Omental fat pad (tissue), 4 donors: Measurements from ENCODE around the gene AGTR1. TPM values are rescaled to one million over a fixed set of nuclear protein-coding genes. Genes with fewer than 3 reads are reported as not detected.

ENCODE experiments used
- ATAC-seq: fragments of 150-250 bp; one replicate; pipeline ENCODE4 v1.9.1; 2016; ENCODE audit warnings: mild to moderate bottlenecking, moderate library complexity; ENCODE audit not compliant: low FRiP score
- DNase-seq: peaks from one replicate; pipeline ENCODE4 v3.0.0-alpha.2; 2019; ENCODE audit warnings: low spot score
- CTCF ChIP-seq, 3 donors: fragments of 450-650 bp; IDR thresholded peaks; one replicate each; pipeline ENCODE4 v1.5.1; 2016 to 2017; ENCODE audit warnings: antibody characterized with exemption in 3 of 3, mild to moderate bottlenecking in 3 of 3, moderate library complexity in 2 of 3
- small RNA-seq: library from RNA; depleted of rRNA; stranded (forward); fragments of <200 nt; gene quantifications from one replicate; pipeline ENCODE3, GENCODE V24; 2016
- total RNA-seq, 4 donors: library from RNA; depleted of rRNA; stranded (reverse); fragments of >200 nt; gene quantifications; one replicate each; pipeline ENCODE4 v1.1.0, GENCODE V29; 2016

AGTR1 gene
- total RNA-seq, 4 donors from 2014 or later, result 10.3 to 163 (median 47.1) TPM

GRCh38 chr3:148790370-148790769 is 92.7 kb downstream of the AGTR1 start:
- TF ChIP-seq CTCF (IDR thresholded peaks at IDR 0.05), result no peak
- no peak for ATAC-seq

GRCh38 chr3:148790851-148791735 is 93.4 kb downstream of the AGTR1 start:
- ATAC-seq, result no peak
- no peak for DNase-seq
- TF ChIP-seq CTCF (IDR thresholded peaks at IDR 0.05), result no peak

More at GRCh38 chr3:148790370-148790769, 92.7 kb downstream of the AGTR1 start:
- no peak for DNase-seq

- no peak for ATAC-seq
- DNase-seq, result no peak
- TF ChIP-seq CTCF (IDR thresholded peaks at IDR 0.05), result no peak
These were observed 94.2 kb downstream of the AGTR1 start for GRCh38 chr3:148791920-148792319.

GRCh38 chr3:148792516-148792915 is 94.8 kb downstream of the AGTR1 start:
- DNase-seq, result no peak

More at GRCh38 chr3:148792516-148792915, 94.8 kb downstream of the AGTR1 start:
- no peak for ATAC-seq
- no peak for TF ChIP-seq CTCF (IDR thresholded peaks at IDR 0.05)

Small RNA genes lying within 50 kb of the gene (small RNA-seq; reads per million reads assigned to genes)
- not detected for gene RPL38P1

Other genes starting within 250 kb of the AGTR1 start
- gene CPB1, start 129.9 kb downstream of the AGTR1 start, total RNA-seq, result 10 to 100 TPM in 1 of 4 donors, 1 to 10 TPM in 2, under 1 TPM in 1; 0.72 to 38.9 (median 4.2) TPM
- 10 to 100 TPM in 3 of 4 donors, 1 to 10 TPM in 1; 4.8 to 21.5 (median 14.4) TPM for gene CPA3, start 167.4 kb downstream of the AGTR1 start, total RNA-seq